ENCODE measurements around the gene VWA5B2. TPM values are rescaled to one million over a fixed set of nuclear protein-coding genes. Genes with fewer than 3 reads are reported as not detected.

The VWA5B2 gene
- total and polyA plus RNA-seq, 2 of the 13 experiments (the other 11 are each of a cell fraction or from before 2014, with no cell fraction given): 0.03 to 0.04 TPM

DNA sequence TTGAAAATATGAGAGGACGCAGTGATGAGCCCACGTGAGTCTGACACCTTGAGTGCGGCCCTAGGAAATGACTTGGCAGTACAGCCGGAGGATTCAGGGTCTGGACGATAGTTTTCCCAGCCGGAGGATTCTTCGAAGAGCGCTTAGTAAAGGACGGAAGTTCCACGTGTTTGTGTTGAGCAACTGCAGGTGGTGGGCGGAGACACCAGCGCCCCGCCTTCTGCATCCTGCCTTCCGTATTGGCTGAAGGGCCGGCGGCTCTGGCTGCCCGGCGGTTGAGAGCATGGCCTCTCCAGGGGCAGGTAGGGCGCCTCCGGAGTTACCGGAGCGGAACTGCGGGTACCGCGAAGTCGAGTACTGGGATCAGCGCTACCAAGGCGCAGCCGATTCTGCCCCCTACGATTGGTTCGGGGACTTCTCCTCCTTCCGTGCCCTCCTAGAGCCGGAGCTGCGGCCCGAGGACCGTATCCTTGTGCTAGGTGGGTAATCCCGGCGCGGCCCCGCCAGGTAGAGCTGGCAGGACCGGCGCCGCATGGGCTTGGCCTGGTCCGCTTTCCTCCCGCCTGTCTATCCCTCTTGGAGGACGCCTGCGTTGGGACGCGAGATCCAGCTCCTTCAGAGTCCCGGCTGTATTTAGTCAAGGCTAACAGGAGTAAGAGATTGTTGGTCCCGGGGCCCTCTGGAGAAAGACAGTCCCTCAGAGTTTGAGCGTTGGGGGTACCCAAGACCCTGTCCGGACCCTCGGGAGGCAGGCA, 20.2 kb downstream of the VWA5B2 start, which contains the start of gene EEF1AKMT4 (continued):
- TF ChIP-seq RORA (CRISPR knock-in tag; IDR thresholded peaks at IDR 0.05) (no peak), MAZ (IDR thresholded peaks at IDR 0.05; ENCODE audit: borderline replicate concordance, low read depth, low read length) (no peak), MAZ (CRISPR knock-in tag; IDR thresholded peaks at IDR 0.05; ENCODE audit: low read depth) (no peak), FOXA3 (CRISPR knock-in tag; IDR thresholded peaks at IDR 0.05) (peak; percentile 30; the same call in 1 of the 2 replicates), ZNF75D (CRISPR knock-in tag; IDR thresholded peaks at IDR 0.05; ENCODE audit: borderline replicate concordance) (no peak), ZNF616 (CRISPR knock-in tag; IDR thresholded peaks at IDR 0.05; ENCODE audit: low read depth) (peak; percentile 58; the same call in 1 of the 2 replicates), HNRNPUL1 (IDR thresholded peaks at IDR 0.05; ENCODE audit: low read depth, low read length) (no peak), ZNF850 (CRISPR knock-in tag; conservative IDR thresholded peaks at IDR 0.05) (no peak), GATAD1 (CRISPR knock-in tag; IDR thresholded peaks at IDR 0.05) (peak; percentile 86), ZNF670 (CRISPR knock-in tag; IDR thresholded peaks at IDR 0.05; ENCODE audit: borderline replicate concordance) (peak; percentile 74; the same call in 1 of the 2 replicates), CC2D1A (CRISPR knock-in tag; IDR thresholded peaks at IDR 0.05) (no peak), ZNF251 (CRISPR knock-in tag; IDR thresholded peaks at IDR 0.05) (no peak), TRIM24 (CRISPR knock-in tag; IDR thresholded peaks at IDR 0.05) (no peak)
- TF ChIP-seq, protein P1, sequence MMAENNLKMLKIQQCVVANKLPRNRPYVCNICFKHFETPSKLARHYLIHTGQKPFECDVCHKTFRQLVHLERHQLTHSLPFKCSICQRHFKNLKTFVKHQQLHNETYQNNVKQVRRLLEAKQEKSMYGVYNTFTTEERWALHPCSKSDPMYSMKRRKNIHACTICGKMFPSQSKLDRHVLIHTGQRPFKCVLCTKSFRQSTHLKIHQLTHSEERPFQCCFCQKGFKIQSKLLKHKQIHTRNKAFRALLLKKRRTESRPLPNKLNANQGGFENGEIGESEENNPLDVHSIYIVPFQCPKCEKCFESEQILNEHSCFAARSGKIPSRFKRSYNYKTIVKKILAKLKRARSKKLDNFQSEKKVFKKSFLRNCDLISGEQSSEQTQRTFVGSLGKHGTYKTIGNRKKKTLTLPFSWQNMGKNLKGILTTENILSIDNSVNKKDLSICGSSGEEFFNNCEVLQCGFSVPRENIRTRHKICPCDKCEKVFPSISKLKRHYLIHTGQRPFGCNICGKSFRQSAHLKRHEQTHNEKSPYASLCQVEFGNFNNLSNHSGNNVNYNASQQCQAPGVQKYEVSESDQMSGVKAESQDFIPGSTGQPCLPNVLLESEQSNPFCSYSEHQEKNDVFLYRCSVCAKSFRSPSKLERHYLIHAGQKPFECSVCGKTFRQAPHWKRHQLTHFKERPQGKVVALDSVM (CRISPR knock-in tag; IDR thresholded peaks at IDR 0.05): no peak
- TF ChIP-seq, protein P2, sequence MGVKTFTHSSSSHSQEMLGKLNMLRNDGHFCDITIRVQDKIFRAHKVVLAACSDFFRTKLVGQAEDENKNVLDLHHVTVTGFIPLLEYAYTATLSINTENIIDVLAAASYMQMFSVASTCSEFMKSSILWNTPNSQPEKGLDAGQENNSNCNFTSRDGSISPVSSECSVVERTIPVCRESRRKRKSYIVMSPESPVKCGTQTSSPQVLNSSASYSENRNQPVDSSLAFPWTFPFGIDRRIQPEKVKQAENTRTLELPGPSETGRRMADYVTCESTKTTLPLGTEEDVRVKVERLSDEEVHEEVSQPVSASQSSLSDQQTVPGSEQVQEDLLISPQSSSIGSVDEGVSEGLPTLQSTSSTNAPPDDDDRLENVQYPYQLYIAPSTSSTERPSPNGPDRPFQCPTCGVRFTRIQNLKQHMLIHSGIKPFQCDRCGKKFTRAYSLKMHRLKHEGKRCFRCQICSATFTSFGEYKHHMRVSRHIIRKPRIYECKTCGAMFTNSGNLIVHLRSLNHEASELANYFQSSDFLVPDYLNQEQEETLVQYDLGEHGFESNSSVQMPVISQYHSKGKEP (CRISPR knock-in tag; IDR thresholded peaks at IDR 0.05): no peak
- TF ChIP-seq, protein P3, sequence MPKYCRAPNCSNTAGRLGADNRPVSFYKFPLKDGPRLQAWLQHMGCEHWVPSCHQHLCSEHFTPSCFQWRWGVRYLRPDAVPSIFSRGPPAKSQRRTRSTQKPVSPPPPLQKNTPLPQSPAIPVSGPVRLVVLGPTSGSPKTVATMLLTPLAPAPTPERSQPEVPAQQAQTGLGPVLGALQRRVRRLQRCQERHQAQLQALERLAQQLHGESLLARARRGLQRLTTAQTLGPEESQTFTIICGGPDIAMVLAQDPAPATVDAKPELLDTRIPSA (CRISPR knock-in tag; IDR thresholded peaks at IDR 0.05; ENCODE audit: borderline replicate concordance): no peak; the same call in 1 of the 2 replicates
- TF ChIP-seq, protein P4, sequence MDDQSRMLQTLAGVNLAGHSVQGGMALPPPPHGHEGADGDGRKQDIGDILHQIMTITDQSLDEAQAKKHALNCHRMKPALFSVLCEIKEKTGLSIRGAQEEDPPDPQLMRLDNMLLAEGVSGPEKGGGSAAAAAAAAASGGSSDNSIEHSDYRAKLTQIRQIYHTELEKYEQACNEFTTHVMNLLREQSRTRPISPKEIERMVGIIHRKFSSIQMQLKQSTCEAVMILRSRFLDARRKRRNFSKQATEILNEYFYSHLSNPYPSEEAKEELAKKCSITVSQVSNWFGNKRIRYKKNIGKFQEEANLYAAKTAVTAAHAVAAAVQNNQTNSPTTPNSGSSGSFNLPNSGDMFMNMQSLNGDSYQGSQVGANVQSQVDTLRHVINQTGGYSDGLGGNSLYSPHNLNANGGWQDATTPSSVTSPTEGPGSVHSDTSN (CRISPR knock-in tag; IDR thresholded peaks at IDR 0.05; ENCODE audit: borderline replicate concordance): no peak
- TF ChIP-seq, protein P5, sequence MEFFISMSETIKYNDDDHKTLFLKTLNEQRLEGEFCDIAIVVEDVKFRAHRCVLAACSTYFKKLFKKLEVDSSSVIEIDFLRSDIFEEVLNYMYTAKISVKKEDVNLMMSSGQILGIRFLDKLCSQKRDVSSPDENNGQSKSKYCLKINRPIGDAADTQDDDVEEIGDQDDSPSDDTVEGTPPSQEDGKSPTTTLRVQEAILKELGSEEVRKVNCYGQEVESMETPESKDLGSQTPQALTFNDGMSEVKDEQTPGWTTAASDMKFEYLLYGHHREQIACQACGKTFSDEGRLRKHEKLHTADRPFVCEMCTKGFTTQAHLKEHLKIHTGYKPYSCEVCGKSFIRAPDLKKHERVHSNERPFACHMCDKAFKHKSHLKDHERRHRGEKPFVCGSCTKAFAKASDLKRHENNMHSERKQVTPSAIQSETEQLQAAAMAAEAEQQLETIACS (CRISPR knock-in tag; IDR thresholded peaks at IDR 0.05): no peak
- TF ChIP-seq, protein P6, sequence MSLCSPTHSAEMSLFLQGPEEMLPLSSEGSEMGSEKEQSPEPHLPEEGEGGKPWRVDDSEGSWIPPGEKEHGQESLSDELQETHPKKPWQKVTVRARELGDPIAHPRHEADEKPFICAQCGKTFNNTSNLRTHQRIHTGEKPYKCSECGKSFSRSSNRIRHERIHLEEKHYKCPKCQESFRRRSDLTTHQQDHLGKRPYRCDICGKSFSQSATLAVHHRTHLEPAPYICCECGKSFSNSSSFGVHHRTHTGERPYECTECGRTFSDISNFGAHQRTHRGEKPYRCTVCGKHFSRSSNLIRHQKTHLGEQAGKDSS (CRISPR knock-in tag; IDR thresholded peaks at IDR 0.05; ENCODE audit: borderline replicate concordance, low read depth): no peak

All from HepG2 (cell line).